Lung (tissue), 12 donors: ENCODE data around the gene CENPA. TPM values are rescaled to one million over a fixed set of nuclear protein-coding genes. Genes with fewer than 3 reads are reported as not detected.

ENCODE experiments used
- ATAC-seq: fragments of 200-7000 bp; cut with Tn5 transposase; one replicate; pipeline ENCODE4 v1.9.1; 2020; ENCODE audit warnings: moderate number of reproducible peaks; ENCODE audit not compliant: insufficient read depth, low FRiP score
- DNase-seq, 3 donors: peaks; one replicate each; pipeline ENCODE4 v3.0.0-alpha.2; 2013 to 2017
- H3K27ac ChIP-seq, 2 donors: one replicate each; pipeline ENCODE4 v1.5.1; 2013; ENCODE audit warnings: mild to moderate bottlenecking in 2 of 2, moderate library complexity in 2 of 2, control low read depth in 1 of 2, inconsistent platforms in 1 of 2, low read depth in 1 of 2, low read length in 1 of 2
- H3K27me3 ChIP-seq, 3 donors: one replicate each; pipeline ENCODE4 v1.5.1; 2013; ENCODE audit warnings: low read length in 2 of 3; ENCODE audit not compliant: control insufficient read depth in 3 of 3, insufficient read depth in 3 of 3
- H3K36me3 ChIP-seq, 4 donors: one replicate each; pipeline ENCODE4 v1.5.1; 2013; ENCODE audit warnings: low read length in 4 of 4, mild to moderate bottlenecking in 1 of 4, moderate library complexity in 1 of 4; ENCODE audit not compliant: control insufficient read depth in 4 of 4, insufficient read depth in 4 of 4
- H3K4me1 ChIP-seq, 5 donors: one replicate each; pipeline ENCODE4 v1.5.1; 2013; ENCODE audit warnings: low read length in 5 of 5, mild to moderate bottlenecking in 2 of 5, moderate library complexity in 1 of 5; ENCODE audit not compliant: control insufficient read depth in 5 of 5, insufficient read depth in 5 of 5
- H3K4me3 ChIP-seq: one replicate; pipeline ENCODE4 v1.5.1; 2013; ENCODE audit warnings: mild to moderate bottlenecking, control low read depth, moderate library complexity
- H3K9ac ChIP-seq, 2 donors: one replicate each; pipeline ENCODE4 v1.5.1; 2013; ENCODE audit warnings: low read length in 2 of 2, control low read depth in 1 of 2; ENCODE audit not compliant: insufficient read depth in 1 of 2
- H3K9me3 ChIP-seq, 4 donors: one replicate each; pipeline ENCODE4 v1.5.1; 2013; ENCODE audit warnings: low read length in 3 of 4, mild to moderate bottlenecking in 1 of 4, moderate library complexity in 1 of 4; ENCODE audit not compliant: control insufficient read depth in 4 of 4, insufficient read depth in 3 of 4
- WGBS, 2 donors: extraction: QIAGEN DNeasy Blood & Tissue Kit; methylation state at CpG; one replicate each; pipeline ENCODE4 v1.1.7; 2013; 5-methylcytosine and 5-hydroxymethylcytosine counted together
- polyA plus RNA-seq, 2 donors: library from polyadenylated mRNA; stranded (reverse); fragments of 200-250 nt; gene quantifications; one replicate each; pipeline ENCODE4 v1.2.1, GENCODE V29; 2013
- total RNA-seq, 2 donors: library from RNA; depleted of rRNA in 1 of 2; stranded (reverse); fragments of >200 nt in 1 of 2; gene quantifications; one replicate each; pipeline ENCODE4 v1.2.1, GENCODE V29; 2014 to 2021
- TF ChIP-seq, protein P1 (sequence below): IDR thresholded peaks from 2 replicates; pipeline ENCODE4 v1.5.1; 2012; ENCODE audit warnings: mild to moderate bottlenecking; ENCODE audit errors: control extremely low read depth, extremely low read depth
- donor health status: control.
- donor health status: control.
- donor health status: Bipolar disorder and iron deficiency.
- donor health status: healthy.
- donor health status: DM: yes; HTN: yes; CAD: no.

The CENPA gene
- total and polyA plus RNA-seq, 4 donors = 0.71 to 1.5 (median 0.95) TPM

GRCh38 chr2:26809876-26810577 is 24.2 kb downstream of the CENPA start:
- Histone ChIP-seq H3K36me3 (no peaks in the 10 kb centered on the region), H3K27ac (no peak overlapping the region), H3K4me1 (no peaks in the 10 kb centered on the region), H3K4me3 (no peak overlapping the region), H3K9ac (no peak overlapping the region), H3K27me3 (no peaks in the 10 kb centered on the region), H3K9me3 (no peaks in the 10 kb centered on the region)
- WGBS, 2 donors = 18 to 46% methylated on average over 6 of the region's 6 CpGs
- no peak for ATAC-seq
- DNase-seq = peak in 1 of 3 donors; percentile 6
- TF ChIP-seq, protein P1, sequence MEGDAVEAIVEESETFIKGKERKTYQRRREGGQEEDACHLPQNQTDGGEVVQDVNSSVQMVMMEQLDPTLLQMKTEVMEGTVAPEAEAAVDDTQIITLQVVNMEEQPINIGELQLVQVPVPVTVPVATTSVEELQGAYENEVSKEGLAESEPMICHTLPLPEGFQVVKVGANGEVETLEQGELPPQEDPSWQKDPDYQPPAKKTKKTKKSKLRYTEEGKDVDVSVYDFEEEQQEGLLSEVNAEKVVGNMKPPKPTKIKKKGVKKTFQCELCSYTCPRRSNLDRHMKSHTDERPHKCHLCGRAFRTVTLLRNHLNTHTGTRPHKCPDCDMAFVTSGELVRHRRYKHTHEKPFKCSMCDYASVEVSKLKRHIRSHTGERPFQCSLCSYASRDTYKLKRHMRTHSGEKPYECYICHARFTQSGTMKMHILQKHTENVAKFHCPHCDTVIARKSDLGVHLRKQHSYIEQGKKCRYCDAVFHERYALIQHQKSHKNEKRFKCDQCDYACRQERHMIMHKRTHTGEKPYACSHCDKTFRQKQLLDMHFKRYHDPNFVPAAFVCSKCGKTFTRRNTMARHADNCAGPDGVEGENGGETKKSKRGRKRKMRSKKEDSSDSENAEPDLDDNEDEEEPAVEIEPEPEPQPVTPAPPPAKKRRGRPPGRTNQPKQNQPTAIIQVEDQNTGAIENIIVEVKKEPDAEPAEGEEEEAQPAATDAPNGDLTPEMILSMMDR = no peak

DNA sequence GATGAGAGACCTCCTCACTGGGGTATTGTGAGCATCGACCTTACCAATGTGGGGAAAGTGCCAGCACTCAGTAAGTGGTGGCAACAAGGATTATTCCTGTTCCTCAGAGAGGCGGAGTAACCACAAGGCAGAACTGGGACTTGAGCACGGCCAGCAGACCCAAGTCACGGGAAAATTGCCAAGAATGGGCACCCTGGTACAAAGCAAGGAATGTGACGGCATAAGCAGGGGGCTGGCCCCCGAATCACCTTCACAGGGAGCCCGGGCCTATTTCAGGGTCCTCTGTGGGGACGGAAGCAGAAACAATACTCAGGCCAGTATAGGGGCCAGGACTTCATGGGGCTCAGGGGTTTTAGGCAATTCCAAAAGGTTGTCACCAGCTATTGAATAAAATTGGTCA is 25.4 kb downstream of the CENPA start:
- Histone ChIP-seq H3K27me3 (no peaks in the 10 kb centered on the region), H3K36me3 (no peaks in the 10 kb centered on the region)

DNA sequence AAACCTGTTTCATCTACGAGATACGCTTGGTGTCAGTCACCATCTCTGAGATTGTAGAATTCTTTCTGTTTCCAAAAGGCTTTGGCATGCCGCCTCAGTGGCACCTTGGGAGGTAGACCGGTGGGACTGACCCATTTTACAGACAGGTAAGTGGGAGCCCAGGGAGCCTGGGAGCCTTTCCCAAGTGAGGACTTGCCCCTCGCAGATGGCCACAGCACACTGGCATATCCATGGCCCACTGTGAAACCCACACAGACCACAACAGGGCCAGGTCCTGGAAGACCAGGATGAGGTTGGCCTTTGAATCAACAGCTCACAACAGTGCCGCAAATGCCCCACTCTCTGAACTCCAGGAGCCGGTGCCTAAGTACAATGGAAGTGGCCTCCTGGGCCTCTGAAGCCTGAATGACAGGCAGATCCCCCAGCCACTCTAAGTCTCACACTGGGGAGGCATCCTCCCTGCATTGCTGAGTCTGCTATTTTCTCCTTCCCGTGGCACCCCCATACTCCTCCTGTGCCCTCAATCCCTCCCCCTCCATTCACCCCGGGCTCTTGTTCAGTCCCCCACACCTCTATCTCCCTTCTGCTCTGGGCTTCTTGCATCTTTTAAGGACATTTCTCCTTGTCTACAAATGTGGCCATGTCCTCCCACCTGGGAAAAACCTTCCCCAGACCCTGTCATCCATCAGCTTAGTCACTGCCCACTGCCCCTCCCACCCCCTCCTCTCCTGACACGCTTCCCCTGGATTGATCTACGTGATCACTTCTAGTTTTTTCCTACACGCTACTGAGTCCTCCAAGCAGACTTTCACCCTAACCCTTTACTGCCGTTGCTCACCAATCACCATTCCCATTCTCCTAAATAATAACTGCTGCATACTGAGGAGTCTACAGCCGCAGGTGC is 26.2 kb downstream of the CENPA start:
- DNase-seq (no peak), ATAC-seq (no peak)
- Histone ChIP-seq H3K4me1 (no peaks in the 10 kb centered on the region), H3K9me3 (no peaks in the 10 kb centered on the region), H3K4me3 (no peak overlapping the region), H3K36me3 (no peaks in the 10 kb centered on the region), H3K27ac (no peak overlapping the region), H3K27me3 (no peaks in the 10 kb centered on the region), H3K9ac (no peak overlapping the region)
- 75 to 88% methylated on average over 14 of the region's 14 CpGs for WGBS, 2 donors
- TF ChIP-seq, protein P1 = no peak

More for the DNA sequence above, 25.4 kb downstream of the CENPA start:
- TF ChIP-seq, protein P1 = no peak
- DNase-seq (no peak), ATAC-seq (no peak)
- H3K9ac ChIP-seq = no peak overlapping the region
- H3K4me1 ChIP-seq = no peaks in the 10 kb centered on the region
- 72 to 83% methylated on average over 8 of the region's 8 CpGs for WGBS, 2 donors
- H3K27ac ChIP-seq = no peak overlapping the region
- no peak overlapping the region for H3K4me3 ChIP-seq
- H3K9me3 ChIP-seq = no peaks in the 10 kb centered on the region
